ENCODE results near the gene ZNF789.
"Not testable (repeated sequence)": the region's sequence is repeated elsewhere in the genome, so short reads cannot be mapped to it uniquely, and the experiment has no call there.

ZNF789 gene

DNA sequence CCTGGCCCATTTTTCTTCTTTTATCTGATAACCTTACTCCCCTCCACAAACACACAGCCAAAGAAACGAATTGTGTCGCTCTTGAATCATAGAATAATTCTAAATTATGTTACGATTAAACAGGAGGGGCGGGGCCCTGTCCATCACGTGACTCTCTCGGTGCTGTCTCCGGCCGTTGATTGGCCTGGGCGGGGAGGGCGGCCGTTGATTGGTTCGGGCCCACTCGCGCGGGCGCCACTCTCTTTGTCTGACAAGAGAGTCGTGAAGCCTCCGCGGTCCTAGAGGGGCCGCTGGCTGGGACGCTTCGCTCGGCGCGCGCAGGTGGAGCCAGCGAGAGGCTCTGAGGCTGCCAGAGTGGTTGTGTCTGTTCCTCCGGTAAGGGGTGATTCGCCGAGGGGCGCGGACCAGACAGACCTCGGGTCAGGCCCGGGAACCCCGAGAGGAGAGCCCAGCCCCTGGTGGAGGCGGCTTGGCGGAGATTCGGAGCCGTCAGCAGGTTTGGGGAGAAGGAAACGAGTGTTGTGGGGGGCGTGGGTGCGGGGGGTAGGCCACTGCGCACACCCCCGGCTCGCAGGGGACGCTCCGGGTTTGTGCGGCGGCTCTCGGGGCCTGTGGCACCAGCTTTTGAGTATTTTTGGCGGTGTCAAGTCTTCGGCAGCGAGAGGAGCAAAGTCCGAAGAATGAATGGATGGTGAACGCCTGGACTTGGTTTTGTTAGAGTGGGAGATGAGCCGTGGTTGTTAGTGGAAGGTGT, at the start of gene ZNF789:
Gene ZNF789, plus strand, starts transcription at position 330 of the 754 bp plus-strand sequence. CDS start 3,567 bp downstream, outside the sequence.
- peak; percentile 97 for DNase-seq

DNA sequence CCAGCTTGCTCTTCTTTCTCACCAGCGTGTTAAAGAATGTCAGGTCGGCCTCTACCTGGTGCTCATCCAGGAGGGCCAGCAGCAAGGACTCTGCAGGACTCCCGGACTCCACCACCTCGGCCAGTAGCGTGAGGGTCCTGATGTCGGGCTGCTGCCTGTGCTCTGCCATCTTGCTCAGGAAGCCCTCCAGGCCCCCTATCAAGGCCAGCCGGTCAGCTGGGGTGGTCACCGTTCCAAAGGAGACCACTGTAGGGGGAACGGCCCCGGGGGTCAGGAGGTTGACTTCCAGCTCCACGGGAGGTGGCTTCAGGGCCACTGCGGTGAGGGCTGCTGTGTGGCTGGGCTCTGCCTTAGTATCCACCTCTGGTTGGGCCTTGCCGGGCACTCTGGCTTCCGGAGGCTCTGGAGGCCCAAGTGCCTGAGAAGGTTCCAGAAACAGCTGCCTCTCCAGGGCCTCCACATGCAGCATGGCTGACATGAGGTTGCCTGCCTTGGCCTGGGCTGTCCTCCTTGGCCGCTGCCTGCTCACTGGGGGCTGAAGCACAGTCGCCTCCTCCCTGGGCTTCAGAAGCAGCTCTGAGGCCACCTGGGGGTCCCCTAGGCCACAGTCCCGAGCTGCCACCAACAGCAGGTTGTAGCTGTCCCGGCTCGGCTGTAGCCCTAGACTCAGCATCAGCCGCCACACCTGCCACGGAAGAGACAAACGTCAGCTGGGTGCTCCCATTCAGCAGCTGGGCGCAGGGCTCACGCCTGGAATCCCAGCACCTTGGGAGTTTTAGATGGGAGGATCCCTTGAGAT, 47.6 kb upstream of the ZNF789 start:
- DNase-seq = no peak

DNA sequence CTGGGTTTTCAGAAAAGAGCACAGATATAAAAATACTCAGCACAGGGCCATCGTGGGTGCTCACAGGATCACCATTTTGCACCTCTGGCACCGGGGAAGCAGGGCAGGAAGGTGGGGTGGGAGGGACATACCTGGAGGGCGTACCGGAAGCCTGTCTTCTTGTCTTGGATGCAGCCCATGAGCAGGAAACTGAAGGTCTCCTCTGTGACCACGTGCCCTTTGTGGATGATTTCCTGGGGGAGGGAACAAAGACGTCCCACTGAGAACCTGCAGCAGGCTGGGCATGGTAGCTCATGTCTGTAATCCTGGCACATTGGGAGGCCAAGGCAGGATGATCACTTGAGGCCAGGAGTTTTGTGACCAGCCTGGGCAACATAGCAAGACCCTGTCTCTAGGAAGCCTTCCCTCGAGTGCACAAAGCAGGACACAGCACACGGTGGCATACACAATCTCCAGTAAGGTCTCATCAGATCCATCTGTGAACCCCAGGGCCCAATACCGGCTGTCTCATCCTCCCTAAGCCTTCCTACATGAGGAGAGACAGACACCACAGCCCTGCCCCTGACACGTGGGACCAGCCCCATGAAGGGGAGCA, 43.6 kb upstream of the ZNF789 start:
- DNase-seq = no peak

DNA sequence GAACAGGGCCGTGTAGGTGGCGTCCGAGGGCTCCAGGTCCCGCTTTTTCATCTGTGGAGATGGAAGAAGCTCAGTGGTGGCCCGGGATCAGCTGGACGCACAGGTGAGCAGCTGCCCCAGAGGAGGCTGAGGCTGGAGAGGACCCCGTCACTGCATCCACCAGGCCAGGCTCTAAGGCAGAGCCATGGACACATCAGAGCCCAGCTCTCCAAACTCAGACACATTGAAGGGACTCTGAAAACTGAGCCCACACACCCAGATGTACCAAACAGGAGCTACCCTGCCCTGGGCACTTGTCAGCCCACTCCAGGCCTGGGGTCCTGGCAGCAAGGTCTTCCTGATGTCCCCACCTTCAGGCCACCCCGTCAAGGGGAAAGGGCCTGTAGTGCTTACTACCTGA, 42.9 kb upstream of the ZNF789 start:
- DNase-seq = no peak

DNA sequence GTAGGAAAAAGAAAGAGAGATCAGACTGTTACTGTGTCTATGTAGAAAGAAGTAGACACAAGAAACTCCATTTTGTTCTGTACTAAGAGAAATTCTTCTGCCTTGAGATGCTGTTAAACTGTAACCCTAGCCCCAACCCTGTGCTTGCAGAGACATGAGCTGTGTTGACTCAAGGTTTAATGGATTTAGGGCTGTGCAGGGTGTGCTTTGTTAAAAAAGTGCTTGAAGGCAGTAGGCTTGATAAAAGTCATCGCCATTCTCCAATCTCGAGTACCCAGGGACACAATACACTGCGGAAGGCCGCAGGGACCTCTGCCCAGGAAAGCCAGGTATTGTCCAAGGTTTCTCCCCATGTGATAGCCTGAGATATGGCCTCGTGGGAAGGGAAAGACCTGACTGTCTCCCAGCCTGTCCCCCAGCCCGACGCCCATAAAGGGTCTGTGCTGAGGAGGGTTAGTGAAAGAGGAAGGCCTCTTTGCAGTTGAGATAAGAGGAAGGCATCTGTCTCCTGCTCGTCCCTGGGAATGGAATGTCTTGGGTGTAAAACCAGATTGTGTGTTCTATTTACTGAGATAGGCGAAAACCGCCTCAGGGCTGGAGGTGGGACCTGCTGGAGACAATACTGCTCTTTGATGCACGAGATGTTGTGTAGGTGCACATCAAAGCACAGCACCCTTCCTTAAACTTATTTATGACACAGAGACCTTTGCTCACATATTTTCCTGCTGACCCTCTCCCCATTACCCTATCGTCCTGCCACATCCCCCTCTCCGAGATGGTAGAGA, 40.7 kb upstream of the ZNF789 start:
- DNase-seq = not testable (repeated sequence)

DNA sequence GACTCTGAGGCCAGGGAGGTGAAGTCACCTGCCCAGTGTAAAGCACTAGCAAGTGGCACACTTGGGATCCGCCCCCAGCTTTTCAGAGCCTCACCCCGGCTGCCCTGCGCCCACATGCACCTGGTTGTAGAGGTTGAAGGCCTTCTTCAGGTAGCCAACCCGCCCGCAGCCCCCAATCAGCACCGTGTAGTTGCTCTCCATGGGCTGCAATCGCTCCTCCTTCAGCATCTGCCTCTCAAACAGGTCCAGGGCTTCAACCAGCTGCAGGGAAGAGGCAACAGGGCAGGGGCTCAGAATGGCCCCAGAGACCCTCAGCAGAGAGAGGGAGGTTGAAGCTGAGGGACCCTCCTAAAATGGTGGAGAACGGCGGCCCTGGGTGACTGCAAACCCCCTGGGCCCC, 39.5 kb upstream of the ZNF789 start:
- DNase-seq = no peak

DNA sequence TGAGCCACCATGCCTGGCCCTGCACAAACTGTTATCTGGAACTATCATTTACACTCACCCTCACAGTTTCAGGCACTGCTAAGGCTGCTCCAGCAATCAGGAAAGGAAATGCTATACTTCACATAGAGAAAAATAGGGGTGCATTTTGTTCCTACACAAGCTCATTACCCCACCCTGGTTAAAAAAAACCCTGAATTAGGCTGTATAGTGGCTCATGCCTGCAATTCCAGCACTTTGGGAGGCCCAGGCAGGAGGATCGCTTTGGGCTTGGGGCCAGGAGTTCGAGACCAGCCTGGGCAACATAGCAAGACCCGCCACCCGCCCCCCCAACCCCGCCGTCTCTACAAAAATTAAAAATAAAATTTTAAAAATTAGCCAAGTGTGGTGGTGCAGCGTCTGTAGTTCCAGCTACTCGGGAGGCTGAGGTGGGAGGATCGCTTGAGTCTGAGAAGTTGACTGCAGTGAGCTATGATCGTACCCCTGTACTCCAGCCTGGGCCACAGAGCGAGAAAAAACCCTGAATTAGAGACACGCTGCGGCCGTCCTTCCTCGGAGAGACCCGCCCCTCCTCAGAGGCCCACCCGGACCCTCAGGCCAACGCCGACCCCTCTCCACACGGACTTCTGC, 34.6 kb upstream of the ZNF789 start:
- no peak for DNase-seq

DNA sequence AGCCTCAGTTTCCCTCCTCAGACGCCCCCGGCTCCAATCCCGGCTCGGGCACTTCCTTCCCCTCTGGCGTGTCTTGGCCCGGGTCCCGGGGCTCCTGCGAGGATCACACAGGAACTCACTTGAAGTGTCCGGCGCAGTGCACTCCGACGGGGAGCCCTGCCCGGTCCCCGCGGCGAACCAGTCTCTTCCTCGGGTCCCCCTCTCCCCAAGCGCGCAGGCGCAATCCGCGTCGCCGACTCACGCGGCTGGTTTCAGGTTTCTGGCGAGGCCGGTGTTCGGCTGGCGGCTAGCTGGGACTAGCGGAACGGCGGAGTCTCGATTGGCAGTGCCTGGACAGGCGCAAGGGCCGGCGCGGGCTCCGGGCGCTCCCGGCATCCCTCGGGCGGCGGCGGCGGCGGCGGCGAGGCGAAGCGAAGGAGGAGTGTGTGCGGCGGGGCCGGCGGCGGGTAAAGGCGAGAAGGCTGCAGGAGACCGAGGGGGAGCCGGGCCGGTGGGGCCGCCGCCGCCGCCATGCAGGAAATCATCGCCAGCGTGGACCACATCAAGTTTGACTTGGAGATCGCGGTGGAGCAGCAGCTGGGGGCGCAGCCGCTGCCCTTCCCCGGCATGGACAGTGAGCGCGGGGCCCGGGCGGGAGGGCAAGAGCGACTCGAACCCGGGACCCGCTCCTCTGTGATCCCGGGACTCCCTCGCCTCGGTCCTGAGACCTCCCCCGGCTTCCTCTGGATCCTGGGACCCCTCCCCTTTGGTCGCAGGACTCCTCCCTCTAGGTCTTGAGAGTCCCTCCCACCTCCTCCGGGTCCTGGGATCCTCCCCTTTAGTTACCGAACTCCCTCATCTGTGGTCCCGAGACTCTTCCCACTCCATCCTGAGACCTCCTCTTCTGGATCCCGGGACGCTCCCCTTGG, 33.9 kb upstream of the ZNF789 start, which contains the start of the genes CPSF4 and PTCD1:
Gene CPSF4, plus strand, starts transcription at position 371 of the 908 bp plus-strand sequence. Its CDS starts 140 bp downstream, at position 511.
Gene PTCD1, minus strand, starts transcription at position 226 of the 908 bp plus-strand sequence. CDS start 3,556 bp downstream, outside the sequence.
- DNase-seq = peak; percentile 90

DNA sequence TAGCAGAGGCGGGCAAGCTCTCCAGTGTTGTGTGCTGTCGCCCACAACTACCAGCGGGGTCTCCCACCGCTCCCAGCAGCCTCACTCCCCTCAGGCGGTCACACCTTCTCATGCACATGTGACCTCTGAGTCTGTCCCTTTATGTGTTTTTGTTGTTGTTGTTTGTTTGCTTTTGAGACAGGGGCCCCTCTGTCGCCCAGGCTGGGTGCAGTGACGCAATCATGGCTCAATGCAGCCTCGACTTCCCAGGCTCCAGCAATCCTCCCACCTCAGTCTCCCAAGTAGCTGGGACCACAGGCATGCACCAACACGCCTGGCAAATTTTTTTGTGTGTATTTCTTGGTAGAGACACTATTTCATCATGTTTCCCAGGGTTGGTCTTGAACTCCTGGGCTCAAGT, 32.5 kb upstream of the ZNF789 start:
- DNase-seq = no peak

DNA sequence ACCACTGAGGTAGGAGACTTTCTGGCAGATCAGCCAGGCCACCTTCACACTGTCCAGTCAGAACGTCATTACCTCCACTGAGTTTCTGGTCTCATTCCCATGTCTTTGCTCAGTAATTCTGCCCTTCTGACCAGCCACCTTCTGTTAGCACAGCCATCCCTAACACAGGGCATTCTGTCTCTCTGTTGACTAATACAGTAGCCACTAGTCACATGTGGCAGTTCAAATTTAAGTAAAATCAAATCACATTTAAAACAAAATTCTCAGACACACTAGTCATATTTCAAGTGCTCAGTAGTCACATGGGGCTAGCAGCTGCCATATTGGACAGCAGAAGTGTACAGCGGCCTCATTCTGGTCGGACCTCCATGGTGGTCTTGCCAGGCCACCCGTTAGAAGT, 26.6 kb upstream of the ZNF789 start:
- DNase-seq = no peak

DNA sequence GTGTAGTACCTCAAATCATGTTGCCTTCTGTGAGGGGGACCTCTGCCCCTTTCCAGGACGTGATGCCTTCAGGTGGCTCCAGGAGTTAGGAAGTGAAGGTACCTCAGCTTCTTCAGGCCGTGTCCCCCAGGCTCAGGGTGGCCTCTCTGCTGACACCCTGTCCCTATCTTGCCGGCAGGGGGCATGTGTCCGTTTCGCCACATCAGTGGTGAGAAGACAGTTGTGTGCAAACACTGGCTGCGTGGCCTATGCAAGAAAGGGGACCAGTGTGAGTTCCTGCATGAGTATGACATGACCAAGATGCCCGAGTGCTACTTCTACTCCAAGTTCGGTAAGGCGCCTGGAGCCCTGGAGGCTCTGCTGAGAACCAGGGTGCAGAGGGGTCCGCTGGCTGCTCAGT, 24.7 kb upstream of the ZNF789 start:
- no peak for DNase-seq

DNA sequence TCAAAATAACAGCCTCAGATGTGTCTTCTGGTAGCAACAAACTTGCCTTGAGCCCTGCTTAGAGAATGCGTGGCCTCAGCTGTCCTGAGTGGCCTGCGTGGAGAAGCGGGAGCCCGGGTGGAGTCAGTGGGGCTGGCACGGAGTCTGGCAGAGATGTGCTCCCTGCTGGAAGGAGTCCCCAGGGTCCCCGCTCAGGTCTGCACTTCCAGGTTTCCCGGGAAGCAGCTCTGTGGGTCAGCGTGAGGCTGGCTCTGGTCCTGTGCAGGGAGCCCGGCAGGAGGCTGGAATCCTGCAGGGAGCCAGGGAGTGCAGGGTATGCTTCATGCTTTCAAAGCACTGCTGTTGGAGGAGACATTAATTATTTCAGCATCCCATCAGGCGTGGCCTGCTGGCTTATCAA, 23.8 kb upstream of the ZNF789 start:
- no peak for DNase-seq

DNA sequence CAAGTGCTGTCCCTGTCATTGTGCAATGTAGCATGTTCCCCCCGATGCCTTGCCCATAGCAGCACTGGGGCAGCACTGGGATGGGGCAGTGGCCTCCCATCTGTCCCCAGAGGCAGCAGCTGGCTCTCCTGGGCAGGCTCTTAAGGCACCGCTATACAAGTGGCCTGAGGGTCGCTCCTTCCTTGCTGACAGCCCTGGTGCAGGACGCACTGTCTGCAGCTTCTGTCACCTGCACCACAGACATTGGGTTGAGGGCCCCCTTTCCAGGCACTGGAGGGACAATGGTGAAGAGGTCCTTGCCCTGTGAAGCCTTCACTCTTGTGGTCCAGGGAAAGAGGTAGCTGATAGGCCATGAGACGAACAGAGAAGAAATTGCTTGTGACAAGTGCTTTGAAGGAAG, 23.4 kb upstream of the ZNF789 start:
- DNase-seq = no peak

DNA sequence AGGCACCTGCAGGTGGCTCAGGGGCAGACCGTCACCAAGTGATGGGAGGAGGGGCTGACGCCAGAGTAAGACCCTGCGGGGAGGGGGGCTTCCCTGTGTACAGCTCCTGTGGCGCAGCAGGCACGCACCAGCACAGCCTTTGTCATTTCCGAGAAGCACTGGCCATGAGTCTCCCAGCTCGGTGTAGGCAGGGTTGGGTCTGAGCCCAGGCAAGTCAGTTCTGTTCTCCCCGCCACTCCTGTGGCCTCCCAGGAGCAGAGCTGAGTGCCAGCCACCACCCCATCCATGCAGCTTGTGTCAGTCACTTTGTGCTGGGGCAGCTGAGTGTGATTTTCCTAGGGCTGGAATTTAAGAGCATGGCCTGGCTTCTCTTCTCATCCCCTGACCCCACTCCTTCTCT, 20.8 kb upstream of the ZNF789 start:
- DNase-seq = no peak

DNA sequence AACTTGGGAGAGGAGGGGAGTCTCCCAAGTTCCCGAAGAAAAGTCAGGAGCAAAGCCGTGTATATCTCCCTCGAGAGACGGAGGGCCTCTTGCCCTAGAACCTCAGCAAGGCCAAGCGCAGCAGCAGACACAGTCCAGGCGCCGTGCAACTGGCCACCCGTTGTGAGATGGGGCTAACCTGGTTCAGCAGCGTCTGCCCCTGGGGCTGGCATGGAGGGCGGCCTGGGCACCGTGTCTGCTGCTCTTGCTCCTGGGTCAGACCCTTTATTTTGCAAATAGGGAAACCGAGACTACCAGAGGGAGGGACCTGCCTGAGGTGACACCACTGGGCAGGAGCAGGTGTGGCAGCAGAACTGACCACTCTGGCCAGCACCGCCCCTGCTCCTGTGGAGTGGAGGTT, 20.1 kb upstream of the ZNF789 start:
- DNase-seq = no peak

DNA sequence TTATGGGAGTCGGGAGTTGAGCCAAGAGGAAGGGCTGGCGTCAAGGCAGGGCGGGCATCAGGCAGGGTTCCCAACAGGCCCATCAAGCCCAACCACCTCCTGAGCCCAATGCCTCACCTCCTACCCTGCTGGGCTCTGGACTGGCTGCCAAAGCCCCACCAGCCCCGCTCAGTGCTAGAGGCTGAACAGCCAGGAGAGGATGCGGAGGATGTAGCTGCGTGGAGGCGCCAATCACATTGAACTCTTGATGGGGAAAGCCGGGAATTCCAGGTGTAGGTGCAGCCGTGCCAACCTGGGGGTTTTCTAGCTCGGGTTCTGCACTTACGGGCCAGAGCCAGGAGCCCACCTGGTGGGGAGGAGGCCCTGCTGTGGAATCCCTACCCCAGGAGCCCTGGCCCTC, 19.6 kb upstream of the ZNF789 start:
- no peak for DNase-seq

DNA sequence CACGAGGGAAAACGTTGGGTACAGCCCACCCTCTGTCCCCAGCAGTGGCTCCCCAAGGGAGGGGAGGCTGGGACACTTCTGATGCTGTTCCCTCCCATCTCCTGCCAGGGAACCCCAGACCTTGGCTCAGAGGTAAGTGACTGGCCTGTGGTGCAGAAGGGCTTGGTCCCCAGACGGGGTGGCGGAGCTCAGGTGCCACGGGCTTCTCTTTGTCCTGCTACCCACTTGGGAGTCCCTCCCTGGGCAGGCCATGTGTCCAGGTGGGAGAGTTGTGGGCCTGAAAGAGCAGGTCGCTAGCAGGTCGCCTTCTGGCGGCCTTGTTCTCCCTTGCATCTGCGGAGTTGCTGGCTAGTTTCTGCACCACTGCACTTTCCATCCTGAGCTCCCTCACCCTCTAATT, 16.8 kb upstream of the ZNF789 start:
- DNase-seq = no peak

DNA sequence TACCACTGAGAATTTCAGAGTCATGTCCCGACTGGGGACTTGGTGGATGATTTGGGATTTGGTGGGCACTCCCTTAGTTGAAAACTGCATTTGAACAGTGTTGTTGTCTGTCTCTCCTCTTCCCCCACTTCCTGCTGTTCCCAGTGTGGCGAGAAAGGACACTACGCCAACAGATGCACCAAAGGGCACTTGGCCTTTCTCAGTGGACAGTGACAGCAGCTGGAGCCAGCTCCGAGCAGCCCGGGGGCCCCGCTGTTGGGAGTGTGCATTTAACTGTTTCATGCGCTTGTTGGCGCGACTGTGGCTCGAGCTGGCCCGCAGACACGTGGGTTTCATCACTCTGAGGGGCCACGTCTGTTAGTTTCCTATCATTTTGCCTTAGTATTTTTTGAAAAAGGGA, 16.4 kb upstream of the ZNF789 start:
- DNase-seq = no peak

DNA sequence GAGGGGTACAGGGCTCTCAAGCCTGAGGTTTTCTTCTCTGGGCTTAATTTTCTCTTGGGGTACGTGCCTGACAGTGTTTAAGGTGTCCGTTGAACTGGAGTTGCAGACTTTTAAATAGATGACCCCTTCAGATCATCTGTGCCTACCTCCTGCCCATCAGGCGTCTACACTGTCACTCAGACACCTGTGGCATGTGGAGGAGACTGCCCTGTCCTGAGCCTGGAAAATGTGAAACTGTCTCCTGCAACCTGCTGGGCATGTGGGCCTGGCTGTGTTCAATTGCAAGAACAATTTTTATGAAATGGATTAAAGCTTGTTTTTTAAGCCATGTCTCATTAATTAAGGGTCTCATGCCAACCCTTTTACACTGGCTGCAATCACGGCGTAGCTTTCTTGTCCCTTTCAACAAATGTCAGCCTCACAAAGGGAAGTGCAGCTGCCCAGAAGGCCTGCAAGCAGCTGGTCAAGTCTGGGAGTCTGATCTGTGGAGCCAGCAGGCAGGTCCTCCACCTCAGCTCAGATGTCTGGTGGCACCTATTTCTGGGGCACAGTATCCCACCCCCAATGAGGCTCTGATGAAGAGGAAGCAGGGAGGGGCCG, 15.5 kb upstream of the ZNF789 start:
- no peak for DNase-seq

DNA sequence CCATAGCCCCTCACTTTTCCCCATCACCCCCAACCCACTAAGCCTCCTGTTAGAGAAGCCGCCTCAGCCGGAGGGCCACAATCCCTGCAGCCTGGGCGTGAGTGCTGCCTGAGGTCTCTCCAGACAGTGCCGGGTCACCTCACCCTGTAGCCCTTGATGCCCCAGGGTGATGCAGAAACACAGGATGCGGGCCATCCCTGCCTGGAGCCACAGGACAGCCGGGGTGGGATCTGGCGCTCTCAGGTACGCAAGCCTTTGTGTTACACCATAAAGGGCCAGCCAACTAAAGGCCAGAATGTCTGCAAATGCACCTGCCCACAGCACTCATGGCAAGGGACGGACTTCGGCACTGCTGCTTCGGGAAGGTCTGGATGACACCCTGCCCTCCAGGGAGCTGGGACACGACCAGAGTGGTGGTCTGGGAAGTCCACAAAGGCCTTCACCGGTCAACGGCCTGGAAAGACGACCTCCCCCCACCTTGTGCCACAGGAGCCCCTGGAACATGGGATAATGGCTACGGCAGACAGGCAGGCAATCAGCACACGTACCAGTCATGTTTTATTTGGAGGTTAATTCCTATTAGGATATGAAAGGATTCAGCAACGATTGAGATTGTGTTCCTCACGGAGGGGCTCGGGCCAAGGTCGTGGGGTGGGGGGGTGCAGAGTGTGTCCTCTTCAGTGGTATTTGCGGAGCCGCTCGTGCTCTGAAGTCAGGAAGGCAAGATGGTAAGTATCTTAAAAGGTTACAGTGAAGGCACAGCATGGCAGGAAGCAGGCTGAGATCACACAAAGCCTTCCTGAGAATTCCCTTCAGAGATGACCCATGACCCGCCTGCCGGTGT, 14.8 kb upstream of the ZNF789 start:
- no peak for DNase-seq

All from stimulated activated CD4-positive, alpha-beta T cell treated with anti-CD3 and anti-CD28 coated beads, Interleukin-2, amount 100 ng/mL, for 48 hours (primary cell).